ENCODE measurements around the gene TFAP2C.

- TF ChIP-seq CTCF (IDR thresholded peaks at IDR 0.05), result no peak
- TF ChIP-seq POLR2A (IDR thresholded peaks at IDR 0.05), result no peak
Observed at GRCh38 chr20:56628015-56628872, 862 bp upstream of the TFAP2C start.
